CD14-positive monocyte (primary cell): Measurements from ENCODE around the gene TARS1. TPM values are rescaled to one million over a fixed set of nuclear protein-coding genes. Genes with fewer than 3 reads are reported as not detected.

Source experiments
- DNase-seq, 3 donors: peaks; one replicate each; pipeline ENCODE4 v3.0.0-alpha.2; 2011 to 2022
- H2AFZ ChIP-seq: 2 replicates; pipeline ENCODE4 v1.6.0; 2012; ENCODE audit warnings: mild to moderate bottlenecking, low read depth, low read length, inconsistent platforms; ENCODE audit not compliant: insufficient read depth, poor library complexity, severe bottlenecking
- H3K27ac ChIP-seq, 2 donors: 1 replicate in 1 of 2; 2 replicates in 1 of 2; pipeline ENCODE4 v1.5.1; 2012 to 2013; ENCODE audit warnings: low read length in 2 of 2, control low read depth in 1 of 2, inconsistent platforms in 1 of 2, low read depth in 1 of 2, mild to moderate bottlenecking in 1 of 2
- H3K27me3 ChIP-seq, 2 donors: one replicate each; pipeline versions ENCODE4 v1.6.0 to v1.6.1; 2011 to 2013; ENCODE audit warnings: low read length in 2 of 2; ENCODE audit not compliant: control insufficient read depth in 2 of 2, insufficient read depth in 2 of 2
- H3K36me3 ChIP-seq, 2 donors: replicated peaks in 1 of 2; 1 replicate in 1 of 2; 2 replicates in 1 of 2; pipeline versions ENCODE4 v1.5.1 to v1.6.1; 2012 to 2013; ENCODE audit warnings: low read length in 2 of 2, control low read depth in 1 of 2, inconsistent platforms in 1 of 2, mild to moderate bottlenecking in 1 of 2; ENCODE audit not compliant: insufficient read depth in 2 of 2, control insufficient read depth in 1 of 2
- H3K4me1 ChIP-seq, 2 donors: 1 replicate in 1 of 2; 2 replicates in 1 of 2; pipeline versions ENCODE4 v1.5.1 to v1.6.1; 2012 to 2013; ENCODE audit warnings: low read length in 2 of 2, control low read depth in 1 of 2, inconsistent platforms in 1 of 2, mild to moderate bottlenecking in 1 of 2, moderate library complexity in 1 of 2; ENCODE audit not compliant: insufficient read depth in 2 of 2, control insufficient read depth in 1 of 2
- H3K4me2 ChIP-seq: replicated peaks from 2 replicates; pipeline ENCODE3; 2012; ENCODE audit warnings: low read length, moderate library complexity, mild to moderate bottlenecking; ENCODE audit not compliant: poor library complexity, severe bottlenecking; ENCODE audit errors: extremely low read depth
- H3K4me3 ChIP-seq, 3 experiments: fragments of 200-600 bp in 1 of 3; sonication (generic) in 1 of 3; replicated peaks in 1 of 3; 1 replicate in 2 of 3; 2 replicates in 1 of 3; pipeline ENCODE4 v1.5.1; 2011 to 2013; ENCODE audit warnings: low read length in 3 of 3, mild to moderate bottlenecking in 3 of 3, control low read depth in 2 of 3, low read depth in 2 of 3, inconsistent platforms in 1 of 3, moderate library complexity in 1 of 3
- H3K79me2 ChIP-seq: 2 replicates; pipeline ENCODE4 v1.6.0; 2012; ENCODE audit warnings: mild to moderate bottlenecking, control low read depth, inconsistent platforms, low read length, moderate library complexity; ENCODE audit not compliant: insufficient read depth
- H3K9ac ChIP-seq: 2 replicates; pipeline ENCODE4 v1.6.0; 2017; ENCODE audit warnings: low read length, mild to moderate bottlenecking; ENCODE audit not compliant: insufficient read depth, poor library complexity, severe bottlenecking
- H3K9me3 ChIP-seq, 2 donors: replicated peaks in 1 of 2; 1 replicate in 1 of 2; 2 replicates in 1 of 2; pipeline versions ENCODE4 v1.5.1 to v1.6.1; 2012 to 2013; ENCODE audit warnings: low read length in 2 of 2, control low read depth in 1 of 2; ENCODE audit not compliant: control insufficient read depth in 1 of 2, insufficient read depth in 1 of 2
- H4K20me1 ChIP-seq: 2 replicates; pipeline ENCODE4 v1.6.0; 2012; ENCODE audit warnings: mild to moderate bottlenecking, low read length, control low read depth, moderate library complexity; ENCODE audit not compliant: insufficient read depth
- H3K27ac Mint-ChIP-seq, 7 donors: one replicate each; pipeline ENCODE4 v1.8.0; 2020; ENCODE audit warnings: mild to moderate bottlenecking in 7 of 7, mixed read lengths in 7 of 7, moderate library complexity in 6 of 7, inconsistent platforms in 2 of 7
- H3K27me3 Mint-ChIP-seq, 3 donors: one replicate each; pipeline ENCODE4 v1.8.0; 2021 to 2022; ENCODE audit warnings: low read depth in 3 of 3, mild to moderate bottlenecking in 3 of 3, mixed read lengths in 3 of 3, moderate library complexity in 3 of 3, inconsistent platforms in 1 of 3
- H3K36me3 Mint-ChIP-seq, 2 donors: one replicate each; pipeline ENCODE4 v1.8.0; 2020; ENCODE audit warnings: mixed read lengths in 2 of 2, inconsistent platforms in 1 of 2, mild to moderate bottlenecking in 1 of 2
- H3K4me1 Mint-ChIP-seq: one replicate; pipeline ENCODE4 v1.8.0; 2020; ENCODE audit warnings: mild to moderate bottlenecking, mixed read lengths
- H3K4me3 Mint-ChIP-seq, 2 donors: one replicate each; pipeline ENCODE4 v1.8.0; 2020; ENCODE audit warnings: mild to moderate bottlenecking in 2 of 2, mixed read lengths in 2 of 2, moderate library complexity in 1 of 2
- H3K9me3 Mint-ChIP-seq, 7 donors: one replicate each; pipeline ENCODE4 v1.8.0; 2020 to 2022; ENCODE audit warnings: mixed read lengths in 7 of 7, mild to moderate bottlenecking in 6 of 7, moderate library complexity in 6 of 7, inconsistent platforms in 2 of 7
- CTCF ChIP-seq: fragments of 200-600 bp; IDR thresholded peaks from one replicate; pipeline ENCODE4 v1.8.0; 2022; ENCODE audit warnings: antibody characterized with exemption, mild to moderate bottlenecking
- WGBS: methylation state at CpG from one replicate; pipeline ENCODE4 v1.1.5; 2013; ENCODE audit warnings: missing lambda C conversion rate; ENCODE audit not compliant: insufficient coverage; 5-methylcytosine and 5-hydroxymethylcytosine counted together
- intact Hi-C, 2 donors: fragments of 100-400 bp; cut with micrococcal nuclease; formaldehyde crosslinking; loops; one replicate each; pipeline versions ENCODE4 v1.15.0 to v1.15.1; 2023
- polyA plus RNA-seq, 3 donors: library from polyadenylated mRNA; depleted of rRNA in 1 of 3; unstranded in 2 of 3; stranded (reverse) in 1 of 3; fragments of 300-500 nt in 2 of 3; fragments of >200 nt in 1 of 3; fragmentation: Illumina TruSeq in 2 of 3; gene quantifications; 1 replicate in 2 of 3; 2 replicates in 1 of 3; pipeline ENCODE4 v1.2.3, GENCODE V29; 2012 to 2021

TARS1 gene
- polyA plus RNA-seq, 3 donors = 10.6 to 47.8 (median 39.8) TPM

GRCh38 chr5:33507426-33507825 is 66.7 kb downstream of the TARS1 start:
- no peak overlapping the region for H2AFZ ChIP-seq
- H3K9me3 Mint-ChIP-seq = peaks cover 0 to 14% (median 11%) of the 10 kb centered on the region in 7 donors
- no CpG with 5 or more reads among the region's 4 CpGs for WGBS
- no peaks in the 10 kb centered on the region for H4K20me1 ChIP-seq
- no peaks in the 10 kb centered on the region for H3K79me2 ChIP-seq
- no peaks in the 10 kb centered on the region for H3K36me3 Mint-ChIP-seq
- H3K27me3 Mint-ChIP-seq = peaks cover 2 to 4% (median 3%) of the 10 kb centered on the region in 3 donors
- no peak overlapping the region for H3K27ac Mint-ChIP-seq
- no peak overlapping the region for H3K27ac ChIP-seq
- H3K4me3 ChIP-seq = no peak overlapping the region
- intact Hi-C loops = no loop called here
- H3K4me2 ChIP-seq = no peak overlapping the region
- H3K9ac ChIP-seq = no peak overlapping the region
- no peak for TF ChIP-seq CTCF
- no peak for DNase-seq
- no peaks in the 10 kb centered on the region for H3K4me1 ChIP-seq
- H3K4me3 Mint-ChIP-seq = no peak overlapping the region
- no peaks in the 10 kb centered on the region for H3K36me3 ChIP-seq
- H3K9me3 ChIP-seq = peaks cover 0 to 2% of the 10 kb centered on the region in 2 donors
- H3K27me3 ChIP-seq = no peaks in the 10 kb centered on the region
- no peaks in the 10 kb centered on the region for H3K4me1 Mint-ChIP-seq

- Histone ChIP-seq H3K4me3 (no peak overlapping the region), H4K20me1 (no peaks in the 10 kb centered on the region), H3K36me3 (no peaks in the 10 kb centered on the region), H3K79me2 (no peaks in the 10 kb centered on the region), H2AFZ (no peak overlapping the region), H3K4me1 (no peaks in the 10 kb centered on the region), H3K27me3 (no peaks in the 10 kb centered on the region), H3K4me2 (no peak overlapping the region), H3K9me3 (peaks cover 6 to 12% of the 10 kb centered on the region in 2 donors), H3K9ac (no peak overlapping the region), H3K27ac (no peak overlapping the region)
- Mint-ChIP-seq H3K36me3 (no peaks in the 10 kb centered on the region), H3K27me3 (peaks cover 2 to 3% (median 2%) of the 10 kb centered on the region in 3 donors), H3K4me1 (no peaks in the 10 kb centered on the region), H3K4me3 (no peak overlapping the region), H3K9me3 (peaks cover 5 to 26% (median 18%) of the 10 kb centered on the region in 7 donors), H3K27ac (no peak overlapping the region)
- intact Hi-C loops = no loop called here
- TF ChIP-seq CTCF = no peak
- no peak for DNase-seq
- no CpG with 5 or more reads among the region's 3 CpGs for WGBS
Observed at GRCh38 chr5:33509036-33509435, 68.3 kb downstream of the TARS1 start.
